GM21528 (cell line): Measurements from ENCODE around the gene KRTAP10-10.
"Not testable (repeated sequence)": the region's sequence is repeated elsewhere in the genome, so short reads cannot be mapped to it uniquely, and the experiment has no call there.

Experiments
- ATAC-seq: cut with Tn5 transposase; IDR thresholded peaks from one replicate; pipeline ENCODE4 v1.9.1; 2021; ENCODE audit warnings: mild to moderate bottlenecking, moderate library complexity; ENCODE audit not compliant: unreplicated experiment, low FRiP score

Gene KRTAP10-10

DNA sequence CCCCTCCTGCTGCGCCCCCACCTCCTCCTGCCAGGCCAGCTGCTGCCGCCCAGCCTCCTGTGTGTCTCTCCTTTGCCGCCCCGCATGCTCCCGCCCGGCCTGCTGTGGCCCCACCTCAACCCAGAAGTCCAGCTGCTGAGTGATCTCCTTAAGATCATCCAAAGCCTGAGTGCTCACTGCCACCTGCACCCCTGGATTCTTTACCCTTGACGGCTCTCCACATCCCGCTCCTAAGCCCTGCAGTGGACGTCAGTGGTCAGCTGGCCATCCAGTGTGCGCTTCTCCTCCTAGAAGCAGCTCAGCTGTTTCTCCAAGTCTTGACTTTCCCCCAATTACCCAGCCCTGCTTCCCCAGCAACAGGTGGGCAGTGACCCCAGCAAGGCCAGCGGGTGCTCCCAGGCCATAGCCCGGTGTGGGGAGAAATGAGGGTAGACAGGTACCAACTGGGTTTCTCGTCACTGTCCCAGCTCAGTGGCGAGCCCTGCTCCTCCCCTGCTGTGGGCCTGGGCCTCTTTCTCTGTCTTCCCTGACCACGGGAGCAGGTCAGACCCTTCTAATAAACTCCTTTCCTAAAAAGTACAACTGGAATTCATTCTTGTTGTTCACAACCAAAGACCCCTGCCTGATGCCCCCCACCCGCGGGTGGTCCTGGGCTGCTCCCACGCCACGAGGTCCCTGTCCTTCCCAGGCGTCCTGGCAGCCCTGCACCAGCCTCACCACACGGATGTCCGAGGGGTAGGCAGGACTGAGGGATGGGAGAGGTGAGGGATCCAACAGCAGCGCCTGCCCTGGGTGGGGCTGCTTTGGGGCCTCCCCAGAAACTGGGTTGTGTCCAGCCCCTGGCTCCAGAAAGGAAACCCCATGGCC, 35.3 kb upstream of the KRTAP10-10 start:
- ATAC-seq, result no peak

- no peak for ATAC-seq
Observed at GRCh38 chr21:44602463-44602850, 34.7 kb upstream of the KRTAP10-10 start.

DNA sequence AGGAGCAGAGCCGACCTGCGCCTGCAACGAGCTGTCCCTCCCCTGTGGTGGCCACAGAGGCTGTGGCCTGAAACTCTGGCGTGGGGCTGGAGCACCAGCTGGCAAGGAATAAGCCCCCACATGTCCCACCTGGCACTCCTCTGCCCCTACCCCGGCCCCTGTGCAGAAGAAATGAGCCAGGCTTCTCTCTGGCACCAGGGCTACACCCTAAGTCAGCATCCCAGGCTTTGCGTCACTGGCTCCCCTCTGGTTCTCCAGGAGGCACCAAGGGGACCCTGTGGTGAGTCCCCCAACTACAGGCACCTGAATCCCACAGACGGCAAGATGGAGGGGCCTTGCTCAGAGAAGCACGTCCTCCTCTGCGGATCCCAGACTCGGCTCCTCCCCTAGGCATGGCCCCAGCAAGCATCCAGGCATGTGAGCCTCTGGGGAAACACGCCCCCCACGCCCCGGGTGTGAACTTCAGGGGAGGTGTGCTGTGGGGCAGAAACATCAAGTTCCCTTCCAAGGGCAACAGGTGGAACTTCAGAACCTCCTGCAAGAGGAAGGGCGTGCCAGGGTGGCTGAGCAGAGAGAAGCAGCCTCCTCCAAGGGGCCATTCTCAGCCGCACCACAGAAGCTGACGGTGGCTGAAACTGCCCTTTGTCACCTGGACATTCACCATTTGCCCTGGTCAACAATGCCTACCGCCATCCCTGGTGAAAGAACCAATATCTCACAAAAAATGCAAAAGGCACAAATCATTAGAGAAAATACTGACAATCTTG, 33.9 kb upstream of the KRTAP10-10 start:
- no peak for ATAC-seq

GRCh38 chr21:44603911-44604310, 33.2 kb upstream of the KRTAP10-10 start:
- no peak for ATAC-seq

DNA sequence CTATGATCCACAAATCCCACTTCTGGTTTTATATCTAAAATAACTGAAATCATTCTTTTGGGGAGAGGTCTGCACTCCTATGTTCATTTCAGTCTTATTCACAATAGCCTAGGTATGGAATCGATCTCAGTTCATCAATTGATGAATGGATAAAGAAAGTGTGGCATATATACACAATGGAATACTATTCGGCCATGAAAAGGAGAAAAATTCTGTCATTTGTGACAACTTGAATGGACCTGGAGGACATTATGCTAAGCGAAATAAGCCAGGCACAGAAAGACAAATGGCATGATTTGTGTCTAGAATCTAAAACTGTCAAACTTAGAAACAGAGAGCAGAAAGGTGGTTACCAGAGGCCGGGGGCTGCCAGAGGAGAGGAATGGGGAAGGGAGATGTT, 30.7 kb upstream of the KRTAP10-10 start:
- no peak for ATAC-seq

- no peak for ATAC-seq
Observed at GRCh38 chr21:44609193-44609592, 28.0 kb upstream of the KRTAP10-10 start.

DNA sequence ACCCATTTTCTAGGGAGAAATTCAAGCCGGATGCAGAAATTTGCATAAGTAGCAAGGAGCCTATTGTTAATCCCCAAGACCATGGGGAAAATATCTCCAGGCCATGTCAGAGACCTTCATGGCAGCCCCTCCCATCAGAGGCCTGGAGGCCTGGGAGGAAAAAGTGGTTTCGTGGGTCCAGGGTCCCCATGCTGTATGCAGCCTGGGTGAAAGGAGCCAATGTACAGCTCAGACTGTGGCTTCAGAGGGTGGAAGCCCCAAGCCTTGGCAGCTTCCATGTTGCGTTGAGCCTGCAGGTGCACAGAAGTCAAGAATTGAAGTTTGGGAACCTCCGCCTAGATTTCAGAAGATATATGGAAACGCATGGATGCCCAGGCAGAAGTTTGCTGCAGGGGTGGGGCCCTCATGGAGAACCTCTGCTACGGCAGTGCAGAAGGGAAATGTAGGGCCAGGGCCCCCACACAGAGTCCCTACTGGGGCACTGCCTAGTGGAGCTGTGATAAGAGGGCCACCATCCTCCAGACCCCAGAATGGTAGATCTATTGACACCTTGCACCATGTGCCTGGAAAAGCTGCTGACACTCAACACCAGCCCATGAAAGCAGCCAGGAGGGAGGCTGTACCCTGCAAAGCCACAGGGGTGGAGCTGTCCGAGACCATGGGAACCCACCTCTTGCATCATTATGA, 26.9 kb upstream of the KRTAP10-10 start:
- not testable (repeated sequence) for ATAC-seq

- no peak for ATAC-seq
Observed at GRCh38 chr21:44611551-44611950, 25.6 kb upstream of the KRTAP10-10 start.

GRCh38 chr21:44612029-44612486, 25.1 kb upstream of the KRTAP10-10 start, which contains the start of gene KRTAP10-8:
TSS of gene KRTAP10-8 (plus strand) at chr21:44612079. CDS start at chr21:44612101, 22 bp downstream.
- ATAC-seq, result no peak

DNA sequence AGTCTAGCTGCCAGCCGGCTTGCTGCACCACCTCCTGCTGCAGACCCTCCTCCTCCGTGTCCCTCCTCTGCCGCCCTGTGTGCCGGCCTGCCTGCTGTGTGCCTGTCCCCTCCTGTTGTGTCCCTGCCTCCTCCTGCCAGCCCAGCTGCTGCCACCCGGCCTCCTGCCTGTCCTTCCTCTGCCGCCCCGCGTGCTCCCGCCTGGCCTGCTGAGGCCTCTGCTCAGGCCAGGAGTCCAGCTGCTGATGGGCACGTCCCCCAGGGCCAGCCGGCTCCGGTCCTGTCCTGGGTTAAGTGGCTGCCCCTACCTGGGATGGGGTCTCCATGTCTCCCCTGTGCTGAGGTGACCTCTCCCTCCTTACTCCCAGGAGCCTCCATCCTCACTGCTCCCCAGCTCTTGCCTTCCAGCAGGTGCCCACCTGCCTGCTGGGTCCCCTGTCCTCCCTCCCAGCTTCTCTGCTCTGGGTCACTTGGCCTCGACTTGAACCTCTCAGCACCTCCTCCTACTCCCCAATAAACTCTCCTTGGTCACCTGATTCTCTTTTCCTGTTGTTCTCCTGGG, 24.4 kb upstream of the KRTAP10-10 start:
- ATAC-seq, result no peak

DNA sequence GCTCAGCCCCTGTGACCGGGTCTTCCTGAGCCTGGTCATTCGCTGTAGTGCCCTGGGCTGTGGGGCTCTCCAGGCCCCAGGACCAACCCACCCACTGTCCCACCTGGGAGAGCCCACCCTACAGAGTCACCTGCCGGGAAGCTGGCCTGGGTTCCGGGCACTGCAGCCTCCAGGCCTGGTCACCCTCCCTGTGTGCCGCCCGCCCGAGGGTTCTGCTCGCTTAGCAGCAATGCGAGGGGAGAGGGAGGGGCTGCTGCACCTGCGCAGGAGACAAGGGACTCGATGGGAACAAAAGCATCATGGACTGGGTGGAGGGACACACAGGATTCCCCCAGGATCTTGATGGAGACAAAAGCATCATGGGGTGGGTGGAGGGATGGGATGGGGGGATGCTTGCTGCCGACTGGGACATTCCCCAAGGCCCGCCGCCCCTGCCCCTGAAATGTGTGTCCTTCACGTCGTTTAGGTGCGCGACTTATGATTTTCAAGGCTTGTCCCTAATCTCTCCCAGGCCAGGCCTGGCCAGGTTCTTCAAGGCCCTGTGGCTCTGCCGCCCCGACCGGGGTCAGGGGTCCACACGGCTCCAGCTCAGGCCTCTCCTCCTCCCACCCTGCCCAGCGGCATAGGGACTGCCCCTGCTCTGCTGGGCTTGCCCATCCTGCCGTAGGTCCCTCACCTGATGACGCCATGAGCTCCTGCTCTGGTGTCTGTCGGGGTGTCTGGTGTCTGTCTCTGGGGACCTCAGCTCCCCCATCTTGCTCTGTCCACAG, 23.6 kb upstream of the KRTAP10-10 start:
- ATAC-seq, result no peak

GRCh38 chr21:44614161-44614631, 23.0 kb upstream of the KRTAP10-10 start:
- ATAC-seq, result no peak

GRCh38 chr21:44614961-44615391, 22.2 kb upstream of the KRTAP10-10 start:
- no peak for ATAC-seq

DNA sequence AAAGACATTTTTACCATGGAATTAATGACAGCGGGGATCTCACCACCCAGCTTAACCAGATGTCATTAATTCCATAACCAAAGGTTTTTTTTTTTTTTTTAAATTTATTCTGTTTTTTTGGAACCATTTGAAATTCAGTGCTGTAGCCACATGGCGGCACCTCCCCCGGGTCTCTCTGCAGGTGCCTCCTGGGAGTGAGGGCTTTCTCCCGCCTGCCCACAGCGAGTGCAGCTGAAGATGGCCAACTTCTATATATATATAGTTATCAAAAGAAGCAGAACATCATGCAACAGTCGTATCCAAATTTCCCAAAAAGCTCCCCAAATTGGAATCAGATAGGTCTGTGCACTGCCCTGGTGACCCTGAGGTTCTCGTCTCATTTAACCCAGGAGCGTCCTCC, 21.7 kb upstream of the KRTAP10-10 start:
- no peak for ATAC-seq

GRCh38 chr21:44615911-44616590, 21.1 kb upstream of the KRTAP10-10 start:
- ATAC-seq, result no peak

GRCh38 chr21:44616591-44616926, 20.6 kb upstream of the KRTAP10-10 start:
- ATAC-seq, result no peak

DNA sequence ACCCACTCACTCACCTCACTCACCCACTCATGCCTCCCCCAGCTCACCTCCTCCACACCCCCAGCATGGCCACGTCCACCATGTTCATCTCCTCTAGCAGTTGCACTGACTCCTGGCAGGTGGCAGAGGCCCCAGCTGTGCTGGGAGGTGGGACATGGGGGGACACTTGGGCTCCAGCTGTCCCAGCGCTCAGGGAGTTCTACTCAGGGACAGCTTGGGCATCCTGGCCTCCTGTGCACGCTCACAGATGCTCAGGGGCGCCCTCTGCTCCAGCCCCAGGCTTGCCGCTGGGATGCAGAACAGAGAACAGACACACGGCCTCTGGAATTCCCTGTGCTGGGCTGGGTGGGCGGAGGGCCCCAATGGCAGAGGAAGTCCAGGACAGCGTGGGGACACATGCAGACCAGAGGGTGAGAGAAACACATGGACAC, 20.1 kb upstream of the KRTAP10-10 start:
- no peak for ATAC-seq

DNA sequence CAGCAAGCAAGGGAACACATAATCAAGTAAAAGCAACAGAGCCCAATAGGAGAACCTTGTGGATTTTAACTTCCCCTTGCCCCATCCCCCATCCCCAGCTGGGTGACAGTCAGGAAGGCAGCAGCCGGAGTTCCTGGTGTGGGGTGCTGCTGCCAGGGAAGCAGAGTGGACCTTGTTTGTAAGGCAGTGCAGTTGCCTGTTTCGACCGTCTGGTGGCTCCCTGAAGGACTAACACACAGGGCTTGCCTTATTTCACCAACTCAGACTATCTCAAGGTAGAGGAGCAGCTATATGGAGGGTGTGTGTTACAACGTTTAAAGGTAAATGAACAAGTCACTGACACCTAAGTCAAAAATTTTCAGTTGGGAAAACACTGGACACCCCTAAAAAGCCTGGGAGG, 18.7 kb upstream of the KRTAP10-10 start:
- ATAC-seq, result no peak

GRCh38 chr21:44618909-44619308, 18.2 kb upstream of the KRTAP10-10 start:
- ATAC-seq, result no peak
